ENCODE data around the gene MFAP4.

MFAP4 gene

DNA sequence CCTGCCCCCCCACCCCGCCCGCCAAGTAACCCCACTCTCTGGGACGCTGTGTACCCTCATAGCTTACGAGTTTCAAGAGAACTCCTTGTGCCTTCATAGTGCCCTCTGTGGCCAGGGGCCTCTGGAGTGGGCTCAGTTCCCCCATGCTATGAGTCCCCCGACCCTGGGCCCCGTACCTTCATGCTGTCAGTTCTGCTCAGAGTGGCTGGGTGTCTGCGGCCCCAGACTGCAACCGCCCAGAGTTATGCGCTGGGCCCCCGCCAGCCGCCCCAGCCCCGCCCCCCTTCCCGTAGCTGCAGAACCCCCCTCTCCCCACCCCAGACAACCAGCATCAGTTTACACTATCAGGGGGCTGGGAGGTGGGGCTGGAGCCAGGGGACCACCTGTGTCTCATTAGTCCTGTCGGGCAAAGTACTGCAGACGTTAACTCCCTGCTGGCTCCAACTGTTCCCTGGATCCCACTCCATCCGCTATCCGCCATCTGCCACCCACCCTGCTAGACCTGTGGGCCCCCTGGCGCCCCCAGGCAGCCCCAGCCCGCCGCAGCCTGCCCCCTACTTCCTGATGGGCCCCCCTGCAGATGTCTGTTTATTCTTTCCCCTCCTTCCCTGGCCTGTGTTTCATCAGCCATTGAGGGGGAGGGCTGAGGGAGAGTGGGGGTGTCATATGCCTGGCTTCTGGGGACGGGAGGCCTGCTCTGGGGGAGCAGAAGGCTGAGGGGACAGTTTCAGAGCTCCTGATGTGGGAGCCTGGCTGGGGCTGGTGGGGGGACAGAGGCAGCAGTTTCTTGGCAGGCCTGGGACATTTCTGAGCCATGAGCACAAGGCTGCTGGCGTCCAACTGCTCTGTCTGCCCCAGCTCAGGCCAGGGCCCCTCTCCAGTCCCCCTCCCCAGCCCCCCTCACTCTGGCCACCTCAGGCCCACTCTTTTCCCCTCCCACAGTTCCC, at the start of gene MFAP4:
MFAP4 (minus strand) TSS at position 217 of the 947 bp plus-strand sequence; CDS start at position 182, 35 bp downstream.
- no peak for ATAC-seq (replicated peaks; ENCODE audit: extremely low read depth, poor library complexity, severe bottlenecking)
- no peaks in the 10 kb centered on the region for H3K27me3 Mint-ChIP-seq
- peaks cover 2% of the 10 kb centered on the region for H3K36me3 Mint-ChIP-seq (ENCODE audit: insufficient read depth)
- DNase-seq (ENCODE audit: low spot score in 2 of 2) = no peak
- no peak within 1 kb of the TSS for H3K27ac Mint-ChIP-seq (ENCODE audit: low read depth)
- no peak within 1 kb of the TSS for H3K4me3 Mint-ChIP-seq
- peaks cover 17% of the 10 kb centered on the region for H3K4me1 Mint-ChIP-seq
- no peaks in the 10 kb centered on the region for H3K9me3 Mint-ChIP-seq

GRCh38 chr17:19433727-19434340, 46.8 kb upstream of the MFAP4 start:
- DNase-seq (ENCODE audit: low spot score in 2 of 2) (no peak), ATAC-seq (replicated peaks; ENCODE audit: extremely low read depth, poor library complexity, severe bottlenecking) (no peak)
- Mint-ChIP-seq H3K4me3 (no peak overlapping the region), H3K9me3 (no peaks in the 10 kb centered on the region), H3K36me3 (ENCODE audit: insufficient read depth) (no peaks in the 10 kb centered on the region), H3K27ac (ENCODE audit: low read depth) (no peak overlapping the region), H3K4me1 (no peaks in the 10 kb centered on the region), H3K27me3 (no peaks in the 10 kb centered on the region)

DNA sequence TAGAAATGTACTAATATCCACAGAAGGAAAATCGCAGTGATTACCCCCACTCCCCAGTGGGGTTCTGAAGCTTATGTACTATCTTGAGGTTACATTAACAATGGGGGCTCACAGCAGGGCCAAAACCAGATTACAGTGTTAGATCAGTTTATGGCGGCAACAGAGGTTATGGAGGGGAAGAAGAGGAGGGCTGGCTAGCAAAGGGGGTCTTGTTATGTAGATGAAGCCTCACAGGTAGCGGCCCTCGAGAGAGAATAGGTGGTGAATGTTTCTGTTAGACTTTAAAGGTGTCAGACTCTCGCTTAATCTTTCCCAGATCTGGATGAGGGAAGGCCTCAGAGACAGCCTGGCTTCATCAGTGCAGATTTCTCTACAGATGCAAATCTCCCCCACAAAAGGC, 46.3 kb upstream of the MFAP4 start:
- Mint-ChIP-seq H3K9me3 (no peaks in the 10 kb centered on the region), H3K4me1 (no peaks in the 10 kb centered on the region), H3K4me3 (no peak overlapping the region), H3K27me3 (no peaks in the 10 kb centered on the region), H3K27ac (ENCODE audit: low read depth) (no peak overlapping the region), H3K36me3 (ENCODE audit: insufficient read depth) (no peaks in the 10 kb centered on the region)
- DNase-seq (ENCODE audit: low spot score in 2 of 2) (no peak), ATAC-seq (replicated peaks; ENCODE audit: extremely low read depth, poor library complexity, severe bottlenecking) (no peak)

DNA sequence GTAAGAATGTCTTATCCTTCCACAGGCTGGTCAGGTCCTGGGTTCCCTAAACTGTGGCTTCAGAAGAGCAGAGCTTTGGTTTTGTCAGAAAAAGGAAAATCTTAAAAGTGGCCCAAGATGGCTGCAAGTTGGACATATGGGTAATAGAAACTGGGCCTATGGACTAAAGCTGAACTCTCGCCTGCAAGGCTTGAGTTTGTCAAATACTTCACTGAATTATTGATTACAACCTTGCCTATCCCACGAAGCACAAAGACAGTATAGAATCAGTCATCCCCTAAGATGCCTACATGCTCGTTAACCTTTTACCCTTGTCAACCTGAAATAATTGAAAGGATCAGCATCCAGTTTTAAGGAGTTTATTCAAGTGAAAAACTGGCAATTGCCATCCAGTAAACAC, 44.7 kb upstream of the MFAP4 start:
- Mint-ChIP-seq H3K4me1 (no peaks in the 10 kb centered on the region), H3K9me3 (no peaks in the 10 kb centered on the region), H3K4me3 (no peak overlapping the region), H3K27me3 (no peaks in the 10 kb centered on the region), H3K36me3 (ENCODE audit: insufficient read depth) (no peaks in the 10 kb centered on the region), H3K27ac (ENCODE audit: low read depth) (no peak overlapping the region)
- ATAC-seq (replicated peaks; ENCODE audit: extremely low read depth, poor library complexity, severe bottlenecking) (no peak), DNase-seq (ENCODE audit: low spot score in 2 of 2) (no peak)

GRCh38 chr17:19426631-19427030, 39.6 kb upstream of the MFAP4 start:
- H3K27me3 Mint-ChIP-seq = no peaks in the 10 kb centered on the region
- no peak overlapping the region for H3K27ac Mint-ChIP-seq (ENCODE audit: low read depth)
- no peaks in the 10 kb centered on the region for H3K36me3 Mint-ChIP-seq (ENCODE audit: insufficient read depth)
- H3K4me3 Mint-ChIP-seq = no peak overlapping the region
- no peaks in the 10 kb centered on the region for H3K9me3 Mint-ChIP-seq
- H3K4me1 Mint-ChIP-seq = no peaks in the 10 kb centered on the region
- ATAC-seq (replicated peaks; ENCODE audit: extremely low read depth, poor library complexity, severe bottlenecking) (no peak), DNase-seq (ENCODE audit: low spot score in 2 of 2) (no peak)

DNA sequence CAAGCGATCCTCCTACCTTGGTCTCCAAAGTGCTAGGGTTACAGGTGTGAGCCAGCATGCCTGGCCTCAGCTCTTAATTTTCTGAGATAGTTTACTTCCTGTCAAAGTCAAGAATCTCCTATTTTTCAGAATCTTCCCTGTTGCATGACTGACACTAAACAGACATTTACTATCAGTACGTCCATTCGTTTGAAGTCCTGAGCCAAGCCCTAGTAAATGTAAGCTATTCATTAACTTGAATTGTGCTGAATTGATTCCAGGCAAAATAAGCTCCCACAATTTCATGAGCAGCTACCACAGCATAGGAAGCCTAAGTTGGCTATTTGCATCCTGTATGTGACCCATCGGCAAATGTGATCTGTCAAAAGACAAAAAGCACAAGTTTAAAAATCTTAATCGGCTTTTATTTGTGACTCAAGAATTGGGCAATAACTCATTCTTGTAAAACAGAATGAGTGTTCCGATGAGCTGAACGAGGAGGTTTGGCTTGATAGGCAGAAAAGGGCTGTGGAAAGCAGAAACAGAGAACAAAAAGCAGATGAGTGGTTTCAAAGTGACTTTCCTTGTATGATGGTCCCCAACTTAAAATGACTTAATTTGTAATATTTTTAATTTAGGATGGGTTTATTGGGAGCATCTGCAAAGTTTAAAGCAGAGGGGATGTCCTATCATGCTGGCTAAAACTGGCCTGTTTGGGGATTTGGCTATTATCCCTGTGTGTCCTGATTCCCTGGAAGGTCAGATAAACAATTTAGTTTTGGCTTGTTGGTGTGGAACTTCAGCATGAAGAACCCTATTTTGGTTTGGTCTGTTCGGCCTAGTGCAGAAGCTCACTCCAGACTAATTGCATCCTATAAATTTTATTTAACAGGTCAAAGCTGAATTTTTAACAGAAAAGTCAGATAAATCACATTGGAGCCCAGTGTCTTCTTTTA, 38.2 kb upstream of the MFAP4 start:
- Mint-ChIP-seq H3K4me1 (no peaks in the 10 kb centered on the region), H3K36me3 (ENCODE audit: insufficient read depth) (no peaks in the 10 kb centered on the region), H3K4me3 (no peak overlapping the region), H3K9me3 (no peaks in the 10 kb centered on the region), H3K27ac (ENCODE audit: low read depth) (no peak overlapping the region), H3K27me3 (no peaks in the 10 kb centered on the region)
- DNase-seq (ENCODE audit: low spot score in 2 of 2) (no peak), ATAC-seq (replicated peaks; ENCODE audit: extremely low read depth, poor library complexity, severe bottlenecking) (no peak)

GRCh38 chr17:19421926-19422325, 34.9 kb upstream of the MFAP4 start:
- H3K4me3 Mint-ChIP-seq = no peak overlapping the region
- no peaks in the 10 kb centered on the region for H3K4me1 Mint-ChIP-seq
- H3K9me3 Mint-ChIP-seq = no peaks in the 10 kb centered on the region
- ATAC-seq (replicated peaks; ENCODE audit: extremely low read depth, poor library complexity, severe bottlenecking) (no peak), DNase-seq (ENCODE audit: low spot score in 2 of 2) (no peak)
- H3K27me3 Mint-ChIP-seq = no peaks in the 10 kb centered on the region
- no peak overlapping the region for H3K27ac Mint-ChIP-seq (ENCODE audit: low read depth)
- no peaks in the 10 kb centered on the region for H3K36me3 Mint-ChIP-seq (ENCODE audit: insufficient read depth)

DNA sequence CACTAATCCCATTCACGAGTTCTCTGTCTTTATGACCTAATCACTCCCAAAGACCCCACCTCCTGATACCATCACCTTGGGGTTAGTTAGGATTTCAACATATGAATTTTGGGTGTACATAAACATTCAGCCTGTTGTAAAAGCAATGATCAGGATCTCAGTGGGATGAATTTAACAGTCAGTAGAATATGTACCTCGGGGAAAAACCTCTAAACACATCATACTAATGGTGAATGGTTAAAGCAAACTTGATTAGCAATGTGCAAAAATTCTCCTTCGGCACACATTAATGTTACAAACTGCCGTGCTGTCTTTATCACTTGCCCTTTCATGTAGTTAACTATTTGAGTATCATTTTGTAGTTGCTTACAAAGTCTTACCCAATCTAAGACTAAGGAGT, 34.2 kb upstream of the MFAP4 start:
- Mint-ChIP-seq H3K4me3 (no peak overlapping the region), H3K4me1 (no peaks in the 10 kb centered on the region), H3K36me3 (ENCODE audit: insufficient read depth) (no peaks in the 10 kb centered on the region), H3K9me3 (no peaks in the 10 kb centered on the region), H3K27me3 (no peaks in the 10 kb centered on the region), H3K27ac (ENCODE audit: low read depth) (no peak overlapping the region)
- no peak for DNase-seq (ENCODE audit: low spot score in 2 of 2)
- no peak for ATAC-seq (replicated peaks; ENCODE audit: extremely low read depth, poor library complexity, severe bottlenecking)

DNA sequence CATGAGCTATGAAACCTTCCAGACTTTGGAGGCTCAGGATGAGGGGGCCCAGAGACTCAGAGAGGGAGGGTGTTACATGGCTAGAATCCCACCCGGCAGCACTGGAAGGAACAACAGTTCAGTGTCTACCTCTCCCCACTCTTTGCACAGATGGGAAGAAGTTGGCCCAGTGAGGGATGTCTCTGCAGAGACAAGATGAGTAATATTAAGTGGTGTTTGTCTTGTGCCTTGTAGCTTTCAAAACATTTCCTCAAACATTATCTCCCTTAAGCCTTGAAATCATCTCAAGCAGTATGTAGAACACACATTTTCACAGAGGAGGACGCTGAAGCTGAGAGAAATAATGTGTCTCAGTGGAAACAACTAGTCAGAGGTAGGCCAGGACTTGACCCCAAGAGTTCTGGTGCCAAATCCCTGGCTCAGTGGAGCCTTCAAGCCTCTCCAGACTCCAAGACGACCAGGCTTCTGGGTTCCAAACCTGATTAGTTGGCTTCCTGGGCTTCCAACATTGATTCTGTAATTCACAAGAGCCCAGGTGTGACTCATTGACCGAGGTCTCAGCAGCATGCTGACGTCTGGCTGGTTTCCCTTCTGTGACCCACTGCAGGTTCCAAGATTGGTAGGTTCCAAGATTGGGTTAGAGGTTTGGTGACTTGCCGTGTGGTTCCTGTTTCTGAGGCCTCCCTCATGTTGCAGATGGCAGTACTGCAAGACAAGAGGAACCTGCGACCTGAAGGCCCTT, 31.4 kb upstream of the MFAP4 start:
- no peaks in the 10 kb centered on the region for H3K4me1 Mint-ChIP-seq
- ATAC-seq (replicated peaks; ENCODE audit: extremely low read depth, poor library complexity, severe bottlenecking) (no peak), DNase-seq (ENCODE audit: low spot score in 2 of 2) (no peak)
- H3K9me3 Mint-ChIP-seq = no peaks in the 10 kb centered on the region
- H3K27ac Mint-ChIP-seq (ENCODE audit: low read depth) = no peak overlapping the region
- no peak overlapping the region for H3K4me3 Mint-ChIP-seq
- H3K27me3 Mint-ChIP-seq = peaks cover 4% of the 10 kb centered on the region
- no peaks in the 10 kb centered on the region for H3K36me3 Mint-ChIP-seq (ENCODE audit: insufficient read depth)

GRCh38 chr17:19417611-19418010, 30.6 kb upstream of the MFAP4 start:
- H3K4me1 Mint-ChIP-seq = no peaks in the 10 kb centered on the region
- no peaks in the 10 kb centered on the region for H3K36me3 Mint-ChIP-seq (ENCODE audit: insufficient read depth)
- H3K27me3 Mint-ChIP-seq = peaks cover 11% of the 10 kb centered on the region
- H3K9me3 Mint-ChIP-seq = no peaks in the 10 kb centered on the region
- H3K4me3 Mint-ChIP-seq = no peak overlapping the region
- no peak for ATAC-seq (replicated peaks; ENCODE audit: extremely low read depth, poor library complexity, severe bottlenecking)
- DNase-seq (ENCODE audit: low spot score in 2 of 2) = no peak
- H3K27ac Mint-ChIP-seq (ENCODE audit: low read depth) = no peak overlapping the region

DNA sequence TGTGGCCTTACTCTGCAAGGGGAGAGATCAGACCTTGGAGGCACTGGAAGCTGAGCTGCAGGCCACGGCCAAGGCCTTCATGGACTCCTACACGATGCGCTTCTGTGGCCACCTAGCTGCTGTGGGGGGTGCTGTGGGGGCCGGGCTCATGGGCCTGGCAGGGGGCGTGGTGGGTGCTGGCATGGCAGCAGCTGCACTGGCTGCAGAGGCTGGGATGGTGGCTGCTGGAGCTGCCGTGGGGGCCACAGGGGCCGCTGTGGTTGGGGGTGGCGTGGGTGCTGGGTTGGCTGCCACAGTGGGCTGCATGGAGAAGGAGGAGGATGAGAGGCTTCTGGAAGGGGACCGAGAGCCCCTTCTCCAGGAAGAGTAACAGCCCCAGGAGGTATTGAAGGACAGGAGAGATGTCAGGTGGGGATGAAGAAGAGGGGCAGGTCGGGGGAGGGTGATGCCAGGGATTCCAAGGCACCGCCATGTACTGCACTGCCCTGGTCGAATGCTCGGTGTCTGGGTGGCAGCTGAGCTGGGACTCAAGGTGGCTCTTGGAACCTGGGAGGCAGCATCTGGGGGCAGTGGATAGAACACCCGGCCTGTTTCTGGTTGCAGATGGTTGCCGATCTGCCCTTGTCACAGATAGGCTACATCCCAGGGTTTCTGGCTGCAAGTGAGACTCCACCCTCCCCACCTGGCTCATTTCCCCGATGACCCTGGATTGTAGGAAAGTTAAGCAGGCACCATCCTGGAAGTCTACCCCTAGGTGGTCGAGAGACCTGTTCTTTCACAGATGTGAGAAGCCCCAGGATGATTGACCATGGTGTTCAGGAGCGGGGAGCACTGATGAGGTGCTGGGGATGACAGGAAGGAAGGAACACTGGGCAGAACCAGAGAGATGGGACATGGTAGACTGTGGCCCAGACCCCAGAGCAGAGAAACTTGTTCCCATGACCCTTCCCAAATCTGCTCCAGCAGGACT, 29.1 kb upstream of the MFAP4 start:
- DNase-seq (ENCODE audit: low spot score in 2 of 2) (no peak), ATAC-seq (replicated peaks; ENCODE audit: extremely low read depth, poor library complexity, severe bottlenecking) (no peak)
- Mint-ChIP-seq H3K36me3 (ENCODE audit: insufficient read depth) (no peaks in the 10 kb centered on the region), H3K27me3 (peaks cover 11% of the 10 kb centered on the region), H3K9me3 (no peaks in the 10 kb centered on the region), H3K27ac (ENCODE audit: low read depth) (no peak overlapping the region), H3K4me1 (no peaks in the 10 kb centered on the region), H3K4me3 (no peak overlapping the region)
